Activated CD8-positive, alpha-beta memory T cell treated with anti-CD3 and anti-CD28 coated beads, Interleukin-2, amount 50 U/mL, for 24 hours (primary cell): ENCODE data around the gene BSN.

Experiments
- DNase-seq: peaks from one replicate; pipeline ENCODE4 v3.0.0-alpha.2; 2020; ENCODE audit errors: extremely low read depth

Gene BSN

GRCh38 chr3:49654955-49655556 is 100.8 kb downstream of the BSN start:
- DNase-seq = no peak

GRCh38 chr3:49655731-49656285 is 101.5 kb downstream of the BSN start:
- no peak for DNase-seq

- DNase-seq = no peak
Measured at GRCh38 chr3:49656541-49657112, 102.3 kb downstream of the BSN start.

- DNase-seq = no peak
Measured at GRCh38 chr3:49657208-49657915, 103.1 kb downstream of the BSN start.

GRCh38 chr3:49658711-49659110 is 104.4 kb downstream of the BSN start:
- DNase-seq = no peak

- no peak for DNase-seq
Measured at GRCh38 chr3:49659756-49660155, 105.5 kb downstream of the BSN start.

GRCh38 chr3:49661281-49661680 is 107.0 kb downstream of the BSN start:
- DNase-seq = no peak

GRCh38 chr3:49662021-49662420 is 107.7 kb downstream of the BSN start:
- no peak for DNase-seq

GRCh38 chr3:49662720-49663413 is 108.6 kb downstream of the BSN start:
- DNase-seq = no peak

GRCh38 chr3:49663831-49664230 is 109.6 kb downstream of the BSN start:
- no peak for DNase-seq

GRCh38 chr3:49664300-49664699 is 110.0 kb downstream of the BSN start:
- DNase-seq = no peak

GRCh38 chr3:49665822-49666519 is 111.7 kb downstream of the BSN start:
- DNase-seq = no peak

GRCh38 chr3:49666592-49666991 is 112.3 kb downstream of the BSN start:
- no peak for DNase-seq

- no peak for DNase-seq
Measured at GRCh38 chr3:49667701-49668413, 113.6 kb downstream of the BSN start.

GRCh38 chr3:49668414-49668797 is 114.1 kb downstream of the BSN start:
- no peak for DNase-seq

- no peak for DNase-seq
Measured at GRCh38 chr3:49668861-49669260, 114.6 kb downstream of the BSN start.

- DNase-seq = no peak
Measured at GRCh38 chr3:49669352-49669751, 115.1 kb downstream of the BSN start.

- no peak for DNase-seq
Measured at GRCh38 chr3:49670940-49671290, 116.6 kb downstream of the BSN start.

- DNase-seq = no peak
Measured at GRCh38 chr3:49671291-49672288, 117.3 kb downstream of the BSN start.

- no peak for DNase-seq
Measured at GRCh38 chr3:49673121-49673714, 118.9 kb downstream of the BSN start.
